Epithelial cell of proximal tubule (primary cell): ENCODE results near the gene PLD1. TPM values are rescaled to one million over a fixed set of nuclear protein-coding genes. Genes with fewer than 3 reads are reported as not detected.

Experiments used
- DNase-seq: peaks from one replicate; pipeline ENCODE4 v3.0.0-alpha.2; 2011; ENCODE audit warnings: low read depth
- H3K4me3 ChIP-seq: 2 replicates; pipeline ENCODE4 v1.5.1; 2011; ENCODE audit warnings: low read depth, mild to moderate bottlenecking, low read length
- total RNA-seq: library from RNA; depleted of rRNA; stranded (reverse); fragments of >200 nt; gene quantifications from 2 replicates; pipeline ENCODE4 v1.2.3, GENCODE V29; 2015
- TF ChIP-seq, protein P1 (sequence below): conservative IDR thresholded peaks from 2 replicates; pipeline ENCODE4 v1.5.1; 2012; ENCODE audit warnings: low read depth, mild to moderate bottlenecking, low read length

The PLD1 gene
- total RNA-seq, 1 donor from 2014 or later = 5.1 TPM

DNA sequence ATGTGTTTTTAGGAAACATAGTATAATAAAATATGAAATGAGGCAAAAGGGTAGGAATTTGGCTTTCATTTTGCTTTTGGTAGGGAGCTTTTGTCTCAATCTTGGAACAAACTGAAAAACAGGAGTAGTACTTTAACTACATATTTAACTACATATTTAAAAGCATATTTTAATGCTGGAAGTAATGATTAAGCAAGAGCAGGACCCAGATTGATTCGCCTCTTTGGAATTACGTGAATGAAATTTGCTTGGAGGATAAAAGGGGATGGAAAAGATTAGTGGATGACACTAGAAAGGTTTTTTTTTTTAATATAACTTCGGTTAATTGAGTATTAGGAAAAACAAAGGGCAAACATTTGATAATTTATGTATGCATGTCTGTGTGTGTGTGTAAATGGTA, 21.7 kb upstream of the PLD1 start:
- TF ChIP-seq, protein P1, sequence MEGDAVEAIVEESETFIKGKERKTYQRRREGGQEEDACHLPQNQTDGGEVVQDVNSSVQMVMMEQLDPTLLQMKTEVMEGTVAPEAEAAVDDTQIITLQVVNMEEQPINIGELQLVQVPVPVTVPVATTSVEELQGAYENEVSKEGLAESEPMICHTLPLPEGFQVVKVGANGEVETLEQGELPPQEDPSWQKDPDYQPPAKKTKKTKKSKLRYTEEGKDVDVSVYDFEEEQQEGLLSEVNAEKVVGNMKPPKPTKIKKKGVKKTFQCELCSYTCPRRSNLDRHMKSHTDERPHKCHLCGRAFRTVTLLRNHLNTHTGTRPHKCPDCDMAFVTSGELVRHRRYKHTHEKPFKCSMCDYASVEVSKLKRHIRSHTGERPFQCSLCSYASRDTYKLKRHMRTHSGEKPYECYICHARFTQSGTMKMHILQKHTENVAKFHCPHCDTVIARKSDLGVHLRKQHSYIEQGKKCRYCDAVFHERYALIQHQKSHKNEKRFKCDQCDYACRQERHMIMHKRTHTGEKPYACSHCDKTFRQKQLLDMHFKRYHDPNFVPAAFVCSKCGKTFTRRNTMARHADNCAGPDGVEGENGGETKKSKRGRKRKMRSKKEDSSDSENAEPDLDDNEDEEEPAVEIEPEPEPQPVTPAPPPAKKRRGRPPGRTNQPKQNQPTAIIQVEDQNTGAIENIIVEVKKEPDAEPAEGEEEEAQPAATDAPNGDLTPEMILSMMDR = no peak
- DNase-seq = no peak
- no peak overlapping the region for H3K4me3 ChIP-seq

DNA sequence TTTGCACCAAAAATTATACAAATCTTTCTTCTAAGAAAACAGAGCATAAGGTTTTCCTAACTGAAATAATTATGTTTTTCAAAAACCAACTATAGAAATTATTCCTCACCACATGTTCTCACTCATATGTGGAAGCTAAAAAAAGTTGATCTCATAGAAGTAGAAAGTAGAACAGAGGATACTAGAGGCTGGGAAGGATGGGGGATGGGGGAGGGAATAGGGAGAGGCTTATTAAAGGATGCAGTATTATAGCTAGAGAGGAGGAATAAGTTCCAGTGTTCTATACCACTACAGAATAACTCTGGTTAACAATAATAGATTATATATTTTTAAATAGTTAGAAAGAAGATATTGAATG, 20.2 kb upstream of the PLD1 start:
- no peak for DNase-seq
- TF ChIP-seq, protein P1 = no peak
- no peak overlapping the region for H3K4me3 ChIP-seq

DNA sequence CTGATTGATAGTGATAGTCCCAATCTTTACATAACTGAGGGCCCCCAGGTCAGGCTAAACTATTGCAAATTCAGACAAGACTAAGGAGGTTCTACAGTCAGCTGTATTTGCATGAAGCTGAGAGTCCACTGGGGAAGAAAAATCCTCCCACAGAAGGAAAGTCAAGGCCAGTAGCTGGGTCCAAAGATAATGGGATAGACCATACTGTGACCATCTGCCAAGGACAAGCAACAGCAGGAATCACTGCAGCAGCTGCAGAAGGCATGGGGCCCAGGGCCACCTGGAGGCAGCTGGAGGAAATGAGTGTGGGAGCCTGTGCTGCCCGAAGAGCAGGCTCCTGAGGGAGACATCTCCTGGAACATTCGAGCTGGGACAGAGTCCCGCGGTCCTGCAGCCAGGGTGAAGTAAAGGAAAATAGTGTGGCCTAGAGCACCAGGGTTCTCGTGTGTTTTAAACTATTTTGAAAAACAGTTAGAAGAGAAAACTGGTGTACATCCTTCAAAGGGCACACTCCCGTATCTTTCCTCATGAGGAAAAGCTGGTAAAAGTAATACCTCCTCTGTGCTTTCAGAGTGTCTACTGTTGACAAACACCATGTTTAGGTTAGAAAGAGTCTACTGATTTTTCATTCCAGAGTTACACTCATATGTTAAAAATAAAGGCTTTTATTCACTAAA, 19.7 kb upstream of the PLD1 start:
- H3K4me3 ChIP-seq = no peak overlapping the region
- DNase-seq = no peak
- TF ChIP-seq, protein P1 = peak; percentile 86

DNA sequence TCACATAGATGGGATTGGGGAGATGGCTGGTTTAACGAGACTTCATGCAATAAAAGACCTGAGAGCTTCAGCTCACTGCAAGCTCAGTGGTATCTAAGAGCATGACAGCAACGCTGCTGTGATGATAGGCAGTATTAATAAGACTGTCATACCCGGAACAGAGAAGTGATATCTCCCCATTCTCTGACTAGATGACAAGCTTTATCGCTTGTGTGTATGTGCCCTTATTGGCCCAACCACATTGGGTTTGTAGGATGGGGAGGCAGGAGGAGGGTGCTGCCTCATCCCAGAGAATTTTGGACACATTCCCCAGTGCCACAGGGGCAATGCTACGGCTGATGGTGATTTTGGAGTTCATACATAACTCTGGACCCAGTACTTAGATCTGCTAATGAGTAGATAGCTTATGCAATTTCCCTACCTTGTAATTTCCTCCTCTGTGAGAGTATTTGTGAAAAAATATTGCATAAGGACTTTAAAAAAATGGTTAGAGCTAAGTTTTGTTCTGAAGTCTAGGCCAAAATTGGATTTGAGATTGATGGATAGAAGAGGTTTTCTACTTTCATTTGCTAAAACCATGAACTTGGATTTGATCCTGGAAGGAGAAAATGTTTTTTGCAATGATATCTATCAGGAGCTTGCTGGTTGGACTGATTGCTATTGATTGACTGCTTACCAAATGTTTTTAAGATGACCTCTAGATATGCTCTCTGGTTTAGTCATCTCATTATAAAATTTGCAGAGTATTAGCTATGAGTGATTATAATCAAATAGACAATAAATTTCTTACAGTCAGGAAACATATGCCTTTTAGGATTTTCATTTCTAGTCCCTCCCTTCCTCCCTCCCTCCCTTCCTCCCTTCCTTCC, 18.9 kb upstream of the PLD1 start:
- DNase-seq = no peak
- H3K4me3 ChIP-seq = no peak overlapping the region
- TF ChIP-seq, protein P1 = no peak

- TF ChIP-seq, protein P1 = no peak
- no peak overlapping the region for H3K4me3 ChIP-seq
- DNase-seq = no peak
Measured at GRCh38 chr3:171827836-171828458, 17.7 kb upstream of the PLD1 start.

GRCh38 chr3:171827385-171827784, 17.1 kb upstream of the PLD1 start:
- TF ChIP-seq, protein P1 = no peak
- DNase-seq = no peak
- no peak overlapping the region for H3K4me3 ChIP-seq
